ENCODE data around the gene DIPK1C. TPM values are rescaled to one million over a fixed set of nuclear protein-coding genes. Genes with fewer than 3 reads are reported as not detected.

DIPK1C gene
- polyA plus RNA-seq, 2 donors, result 0.02 TPM; not detected in 1

DNA sequence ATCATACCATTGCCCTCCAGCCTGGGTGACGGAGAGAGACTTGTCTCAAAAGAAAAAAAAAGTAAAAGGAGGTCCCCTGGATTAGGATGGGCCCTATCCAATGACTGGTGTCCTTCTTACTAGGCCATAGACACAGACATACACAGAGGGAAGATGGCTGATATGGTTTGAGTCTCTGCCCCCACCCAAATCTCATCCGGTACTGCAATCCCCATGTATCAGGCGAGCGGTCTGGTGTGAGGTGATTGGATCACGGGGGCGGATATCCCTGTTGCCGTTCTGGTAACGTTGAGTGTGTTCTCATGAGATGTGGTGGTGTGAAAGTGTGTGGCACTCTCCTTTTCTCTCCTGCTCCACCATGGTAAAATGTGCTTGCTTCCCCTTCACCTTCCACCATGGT lies 31.2 kb upstream of the DIPK1C start:
- Histone ChIP-seq H3K27ac (ENCODE audit: low read depth in 2 of 2, low read length in 1 of 2) (no peak overlapping the region), H3K27me3 (ENCODE audit: control insufficient read depth in 1 of 2, insufficient read depth in 2 of 2, low read length in 2 of 2) (no peaks in the 10 kb centered on the region), H3K36me3 (ENCODE audit: control insufficient read depth in 2 of 2, insufficient read depth in 2 of 2, low read length in 1 of 2) (no peaks in the 10 kb centered on the region), H3K4me1 (ENCODE audit: control insufficient read depth in 2 of 2, insufficient read depth in 2 of 2, low read length in 1 of 2) (no peaks in the 10 kb centered on the region), H3K4me3 (ENCODE audit: low read depth in 1 of 2, low read length in 2 of 2) (no peak overlapping the region), H3K9me3 (ENCODE audit: control insufficient read depth in 2 of 2, insufficient read depth in 1 of 2, low read depth in 1 of 2, low read length in 1 of 2) (no peaks in the 10 kb centered on the region)
- 97 to 98% methylated on average over 8 of the region's 8 CpGs for WGBS, 2 donors

DNA sequence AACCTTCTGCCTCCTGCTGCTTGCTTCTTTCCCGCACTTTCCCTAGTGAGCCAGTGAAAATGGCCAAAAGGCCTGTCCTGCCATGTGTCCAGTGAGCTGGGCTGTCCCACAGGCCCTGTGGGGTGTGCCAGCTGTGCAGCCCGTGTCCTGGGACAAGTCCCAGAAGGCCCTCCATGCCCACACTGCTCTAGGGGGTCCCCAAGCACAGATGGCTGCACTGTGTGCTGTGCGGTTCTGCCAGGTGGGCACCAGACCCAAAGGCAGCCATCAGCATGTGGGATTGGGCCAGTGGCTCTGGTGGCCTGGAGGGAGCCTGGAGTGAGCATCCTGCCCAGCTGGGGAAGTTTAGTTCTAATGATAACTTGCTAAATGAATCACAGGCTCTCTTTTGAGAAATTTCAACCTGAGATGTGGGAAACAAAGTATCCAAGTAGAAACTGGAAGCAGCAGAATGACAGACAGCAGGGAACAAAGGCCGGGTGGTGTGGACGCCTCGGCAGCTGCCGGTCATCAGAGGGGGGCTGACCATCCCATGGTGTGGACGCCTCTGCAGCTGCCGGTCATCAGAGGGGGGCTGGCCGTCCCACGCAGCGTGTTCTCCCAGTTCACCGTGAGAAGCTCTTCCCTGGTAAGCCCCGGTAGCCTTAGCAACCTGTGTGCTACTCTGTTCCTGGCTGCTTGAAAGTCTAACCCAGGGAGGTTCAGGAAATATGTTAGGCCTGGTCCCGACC lies 29.2 kb upstream of the DIPK1C start:
- Histone ChIP-seq H3K4me1 (ENCODE audit: control insufficient read depth in 2 of 2, insufficient read depth in 2 of 2, low read length in 1 of 2) (no peaks in the 10 kb centered on the region), H3K27ac (ENCODE audit: low read depth in 2 of 2, low read length in 1 of 2) (no peak overlapping the region), H3K27me3 (ENCODE audit: control insufficient read depth in 1 of 2, insufficient read depth in 2 of 2, low read length in 2 of 2) (no peaks in the 10 kb centered on the region), H3K4me3 (ENCODE audit: low read depth in 1 of 2, low read length in 2 of 2) (no peak overlapping the region), H3K36me3 (ENCODE audit: control insufficient read depth in 2 of 2, insufficient read depth in 2 of 2, low read length in 1 of 2) (no peaks in the 10 kb centered on the region), H3K9me3 (ENCODE audit: control insufficient read depth in 2 of 2, insufficient read depth in 1 of 2, low read depth in 1 of 2, low read length in 1 of 2) (no peaks in the 10 kb centered on the region)
- 79 to 90% methylated on average over 15 of the region's 15 CpGs for WGBS, 2 donors

DNA sequence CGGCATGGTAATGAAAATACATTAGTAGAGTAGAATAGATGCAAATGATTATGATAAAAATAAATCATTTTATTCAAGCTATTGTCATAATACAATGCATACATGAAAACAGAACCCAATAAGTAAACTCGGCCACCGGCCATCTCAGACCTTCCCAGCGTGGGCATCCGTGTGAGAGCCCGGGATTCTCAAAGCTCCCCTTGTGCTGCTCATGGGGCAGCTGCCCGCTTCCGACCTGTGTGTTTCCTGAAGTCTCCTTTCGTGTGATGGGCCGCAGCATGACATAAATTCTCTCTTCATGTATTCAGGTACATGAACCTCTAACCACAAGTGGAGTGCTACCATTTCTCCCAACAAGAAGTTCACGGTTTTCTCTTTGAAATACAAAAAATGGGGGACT lies 25.6 kb upstream of the DIPK1C start:
- Histone ChIP-seq H3K4me1 (ENCODE audit: control insufficient read depth in 2 of 2, insufficient read depth in 2 of 2, low read length in 1 of 2) (no peaks in the 10 kb centered on the region), H3K9me3 (ENCODE audit: control insufficient read depth in 2 of 2, insufficient read depth in 1 of 2, low read depth in 1 of 2, low read length in 1 of 2) (no peaks in the 10 kb centered on the region), H3K27ac (ENCODE audit: low read depth in 2 of 2, low read length in 1 of 2) (no peak overlapping the region), H3K36me3 (ENCODE audit: control insufficient read depth in 2 of 2, insufficient read depth in 2 of 2, low read length in 1 of 2) (no peaks in the 10 kb centered on the region), H3K27me3 (ENCODE audit: control insufficient read depth in 1 of 2, insufficient read depth in 2 of 2, low read length in 2 of 2) (no peaks in the 10 kb centered on the region), H3K4me3 (ENCODE audit: low read depth in 1 of 2, low read length in 2 of 2) (no peak overlapping the region)
- 87 to 91% methylated on average over 11 of the region's 11 CpGs for WGBS, 2 donors

DNA sequence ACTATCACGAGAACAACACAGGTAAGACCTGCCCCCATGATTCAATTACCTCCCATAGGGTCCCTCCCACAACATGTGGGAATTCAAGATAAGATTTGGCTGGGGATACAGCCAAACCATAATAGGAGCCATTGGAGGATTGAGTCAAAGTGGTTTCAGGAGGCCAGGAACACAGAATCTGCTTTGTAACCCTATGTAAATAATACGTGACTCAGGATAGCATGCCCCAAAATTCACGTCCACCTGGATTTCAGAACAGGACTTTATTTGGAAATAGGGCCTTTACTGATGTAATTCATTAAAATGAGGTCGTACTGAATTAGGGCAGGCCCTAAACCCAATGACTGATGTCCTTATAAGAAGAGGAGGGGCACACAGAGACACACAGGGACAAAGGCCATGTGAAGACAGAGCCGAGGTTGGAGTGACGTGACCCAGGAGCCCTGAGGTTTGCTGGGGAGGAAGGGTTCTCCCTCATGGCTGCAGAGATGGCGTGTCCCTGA lies 23.1 kb upstream of the DIPK1C start:
- H3K4me3 ChIP-seq (ENCODE audit: low read depth in 1 of 2, low read length in 2 of 2), result no peak overlapping the region
- no peak overlapping the region for H3K27ac ChIP-seq (ENCODE audit: low read depth in 2 of 2, low read length in 1 of 2)
- WGBS, 2 donors, result 76 to 85% methylated on average over 7 of the region's 7 CpGs

DNA sequence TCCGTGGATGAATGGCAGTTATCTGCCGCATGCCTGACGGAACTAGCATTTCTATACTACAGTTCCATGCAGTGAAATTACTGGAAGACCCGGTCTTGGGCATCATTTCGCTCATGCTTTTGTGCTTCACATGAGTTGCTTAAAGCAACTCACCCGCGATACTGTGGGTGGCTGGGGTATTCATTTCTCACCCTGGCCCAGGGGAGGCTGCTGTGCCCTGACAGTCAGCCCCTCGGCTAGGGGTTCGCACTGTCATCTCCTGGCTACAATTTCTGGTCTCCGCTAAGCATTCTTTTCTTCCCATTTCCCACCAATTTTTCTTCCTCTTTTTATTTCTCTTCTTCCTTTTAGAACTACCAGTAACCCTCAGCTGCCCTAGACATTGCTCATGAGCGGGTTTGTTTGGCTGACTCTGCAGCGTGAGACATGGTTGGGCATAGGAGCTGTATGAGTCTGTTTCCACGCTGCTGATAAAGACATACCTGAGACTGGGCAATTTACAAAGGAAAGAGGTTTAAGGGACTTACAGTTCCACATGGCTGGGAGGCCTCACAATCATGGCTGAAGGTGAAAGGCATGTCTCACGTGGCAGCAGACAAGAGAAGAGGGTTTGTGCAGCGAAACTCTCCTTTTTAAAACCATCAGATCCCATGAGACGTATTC lies 22.5 kb upstream of the DIPK1C start:
- no peaks in the 10 kb centered on the region for H3K36me3 ChIP-seq (ENCODE audit: control insufficient read depth in 2 of 2, insufficient read depth in 2 of 2, low read length in 1 of 2)
- H3K27ac ChIP-seq (ENCODE audit: low read depth in 2 of 2, low read length in 1 of 2), result no peak overlapping the region
- H3K9me3 ChIP-seq (ENCODE audit: control insufficient read depth in 2 of 2, insufficient read depth in 1 of 2, low read depth in 1 of 2, low read length in 1 of 2), result no peaks in the 10 kb centered on the region
- no peaks in the 10 kb centered on the region for H3K27me3 ChIP-seq (ENCODE audit: control insufficient read depth in 1 of 2, insufficient read depth in 2 of 2, low read length in 2 of 2)
- H3K4me3 ChIP-seq (ENCODE audit: low read depth in 1 of 2, low read length in 2 of 2), result no peak overlapping the region
- no peaks in the 10 kb centered on the region for H3K4me1 ChIP-seq (ENCODE audit: control insufficient read depth in 2 of 2, insufficient read depth in 2 of 2, low read length in 1 of 2)
- 91% methylated on average over 16 of the region's 16 CpGs for WGBS, 2 donors

More for the DNA sequence above, 23.1 kb upstream of the DIPK1C start:
- H3K9me3 ChIP-seq (ENCODE audit: control insufficient read depth in 2 of 2, insufficient read depth in 1 of 2, low read depth in 1 of 2, low read length in 1 of 2), result no peaks in the 10 kb centered on the region
- H3K4me1 ChIP-seq (ENCODE audit: control insufficient read depth in 2 of 2, insufficient read depth in 2 of 2, low read length in 1 of 2), result no peaks in the 10 kb centered on the region
- no peaks in the 10 kb centered on the region for H3K27me3 ChIP-seq (ENCODE audit: control insufficient read depth in 1 of 2, insufficient read depth in 2 of 2, low read length in 2 of 2)
- H3K36me3 ChIP-seq (ENCODE audit: control insufficient read depth in 2 of 2, insufficient read depth in 2 of 2, low read length in 1 of 2), result no peaks in the 10 kb centered on the region

DNA sequence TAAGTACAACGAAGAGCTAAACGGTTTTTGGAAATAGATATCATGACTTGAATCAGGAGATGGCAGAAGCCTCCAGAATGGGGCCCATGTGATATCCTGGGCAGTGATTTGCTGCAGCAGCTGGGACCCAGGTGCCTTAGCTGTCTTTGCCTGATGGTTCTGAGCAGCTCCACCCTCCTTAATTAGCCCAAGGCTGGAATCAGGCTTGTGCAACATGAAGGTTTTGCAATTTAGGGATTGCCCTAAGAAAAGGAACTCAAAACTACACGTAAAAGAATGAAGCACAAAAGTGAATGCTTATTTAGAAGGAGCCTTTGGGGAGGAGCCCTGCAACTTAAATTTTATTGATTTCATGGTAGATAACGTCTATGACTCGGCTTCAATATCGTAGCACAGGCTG lies 21.8 kb upstream of the DIPK1C start:
- Histone ChIP-seq H3K27me3 (ENCODE audit: control insufficient read depth in 1 of 2, insufficient read depth in 2 of 2, low read length in 2 of 2) (no peaks in the 10 kb centered on the region), H3K9me3 (ENCODE audit: control insufficient read depth in 2 of 2, insufficient read depth in 1 of 2, low read depth in 1 of 2, low read length in 1 of 2) (no peaks in the 10 kb centered on the region), H3K27ac (ENCODE audit: low read depth in 2 of 2, low read length in 1 of 2) (no peak overlapping the region), H3K36me3 (ENCODE audit: control insufficient read depth in 2 of 2, insufficient read depth in 2 of 2, low read length in 1 of 2) (no peaks in the 10 kb centered on the region), H3K4me1 (ENCODE audit: control insufficient read depth in 2 of 2, insufficient read depth in 2 of 2, low read length in 1 of 2) (no peaks in the 10 kb centered on the region), H3K4me3 (ENCODE audit: low read depth in 1 of 2, low read length in 2 of 2) (no peak overlapping the region)
- 57 to 73% methylated on average over 6 of the region's 6 CpGs for WGBS, 2 donors

DNA sequence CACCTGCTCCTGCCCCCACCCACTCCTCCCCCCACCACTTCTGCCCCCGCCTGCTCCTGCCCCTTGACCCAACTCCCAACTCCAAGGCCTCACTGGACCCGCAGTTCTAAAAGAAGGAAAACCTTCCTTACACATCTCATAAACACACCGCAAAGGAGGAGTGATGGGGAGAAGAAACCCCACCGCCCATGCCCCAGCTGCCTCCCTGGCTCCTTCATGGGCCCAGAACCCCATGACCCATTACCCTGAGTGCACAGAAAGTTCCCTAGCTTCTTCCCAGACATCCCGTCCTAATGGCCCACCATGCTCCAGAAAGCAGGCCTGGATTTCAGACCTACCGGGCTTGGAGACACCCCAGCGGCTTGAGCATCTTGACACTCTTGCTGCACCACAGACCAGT lies 21.2 kb upstream of the DIPK1C start:
- no peaks in the 10 kb centered on the region for H3K9me3 ChIP-seq (ENCODE audit: control insufficient read depth in 2 of 2, insufficient read depth in 1 of 2, low read depth in 1 of 2, low read length in 1 of 2)
- H3K27ac ChIP-seq (ENCODE audit: low read depth in 2 of 2, low read length in 1 of 2), result no peak overlapping the region
- no peaks in the 10 kb centered on the region for H3K4me1 ChIP-seq (ENCODE audit: control insufficient read depth in 2 of 2, insufficient read depth in 2 of 2, low read length in 1 of 2)
- H3K36me3 ChIP-seq (ENCODE audit: control insufficient read depth in 2 of 2, insufficient read depth in 2 of 2, low read length in 1 of 2), result no peaks in the 10 kb centered on the region
- WGBS, 2 donors, result 94 to 95% methylated on average over 7 of the region's 7 CpGs
- no peak overlapping the region for H3K4me3 ChIP-seq (ENCODE audit: low read depth in 1 of 2, low read length in 2 of 2)
- H3K27me3 ChIP-seq (ENCODE audit: control insufficient read depth in 1 of 2, insufficient read depth in 2 of 2, low read length in 2 of 2), result no peaks in the 10 kb centered on the region

DNA sequence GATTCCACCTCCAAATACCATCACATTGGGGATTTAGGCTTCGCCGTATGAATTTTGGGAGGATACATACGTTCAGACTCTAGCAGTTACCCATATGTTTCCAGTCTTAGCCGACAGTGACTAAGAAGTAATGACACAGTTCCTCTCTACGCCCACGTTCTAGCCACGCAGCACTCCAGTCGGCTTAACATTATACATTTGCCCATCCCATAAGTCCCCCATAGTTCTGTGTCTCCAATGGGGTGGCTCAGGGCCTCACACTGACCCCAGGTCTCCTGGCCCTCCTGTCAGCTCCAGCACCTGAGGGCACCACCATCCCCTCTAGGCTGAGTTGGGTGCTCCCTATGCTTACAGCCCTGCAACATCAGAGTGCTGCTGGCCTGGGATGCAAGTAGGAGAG lies 20.7 kb upstream of the DIPK1C start:
- Histone ChIP-seq H3K36me3 (ENCODE audit: control insufficient read depth in 2 of 2, insufficient read depth in 2 of 2, low read length in 1 of 2) (no peaks in the 10 kb centered on the region), H3K9me3 (ENCODE audit: control insufficient read depth in 2 of 2, insufficient read depth in 1 of 2, low read depth in 1 of 2, low read length in 1 of 2) (no peaks in the 10 kb centered on the region), H3K4me1 (ENCODE audit: control insufficient read depth in 2 of 2, insufficient read depth in 2 of 2, low read length in 1 of 2) (no peaks in the 10 kb centered on the region), H3K27me3 (ENCODE audit: control insufficient read depth in 1 of 2, insufficient read depth in 2 of 2, low read length in 2 of 2) (no peaks in the 10 kb centered on the region), H3K27ac (ENCODE audit: low read depth in 2 of 2, low read length in 1 of 2) (no peak overlapping the region), H3K4me3 (ENCODE audit: low read depth in 1 of 2, low read length in 2 of 2) (no peak overlapping the region)
- WGBS, 2 donors, result 81 to 83% methylated on average over 8 of the region's 8 CpGs

DNA sequence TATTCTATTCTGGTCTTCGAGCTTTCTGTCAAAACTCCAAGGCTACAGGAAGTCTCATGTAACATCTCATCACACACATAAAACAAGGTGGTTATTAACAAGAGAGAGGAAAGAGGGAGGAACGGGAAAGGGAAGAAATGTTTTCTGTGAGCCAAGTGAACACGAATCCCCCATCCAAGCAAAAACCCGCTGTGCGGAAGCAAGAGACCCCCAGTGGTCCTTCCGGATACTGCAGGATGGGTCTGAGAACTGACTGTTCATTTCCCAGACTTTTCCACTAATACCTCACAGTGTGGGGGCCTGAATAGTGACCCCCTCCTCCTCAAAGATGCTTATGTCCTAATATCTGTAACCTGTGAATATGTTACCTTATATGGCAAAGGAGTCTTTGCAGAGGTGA lies 19.0 kb upstream of the DIPK1C start:
- 42 to 44% methylated on average over 6 of the region's 6 CpGs for WGBS, 2 donors
- Histone ChIP-seq H3K27ac (ENCODE audit: low read depth in 2 of 2, low read length in 1 of 2) (no peak overlapping the region), H3K27me3 (ENCODE audit: control insufficient read depth in 1 of 2, insufficient read depth in 2 of 2, low read length in 2 of 2) (no peaks in the 10 kb centered on the region), H3K36me3 (ENCODE audit: control insufficient read depth in 2 of 2, insufficient read depth in 2 of 2, low read length in 1 of 2) (no peaks in the 10 kb centered on the region), H3K4me3 (ENCODE audit: low read depth in 1 of 2, low read length in 2 of 2) (no peak overlapping the region), H3K9me3 (ENCODE audit: control insufficient read depth in 2 of 2, insufficient read depth in 1 of 2, low read depth in 1 of 2, low read length in 1 of 2) (no peaks in the 10 kb centered on the region), H3K4me1 (ENCODE audit: control insufficient read depth in 2 of 2, insufficient read depth in 2 of 2, low read length in 1 of 2) (no peaks in the 10 kb centered on the region)

Data from esophagus (tissue), 2 donors.